Measurements from ENCODE around the gene CTAGE1. TPM values are rescaled to one million over a fixed set of nuclear protein-coding genes. Genes with fewer than 3 reads are reported as not detected.
"Not testable (repeated sequence)": the region's sequence is repeated elsewhere in the genome, so short reads cannot be mapped to it uniquely, and the experiment has no call there.

The CTAGE1 gene
- total RNA-seq, 1 donor from 2014 or later, result not detected

DNA sequence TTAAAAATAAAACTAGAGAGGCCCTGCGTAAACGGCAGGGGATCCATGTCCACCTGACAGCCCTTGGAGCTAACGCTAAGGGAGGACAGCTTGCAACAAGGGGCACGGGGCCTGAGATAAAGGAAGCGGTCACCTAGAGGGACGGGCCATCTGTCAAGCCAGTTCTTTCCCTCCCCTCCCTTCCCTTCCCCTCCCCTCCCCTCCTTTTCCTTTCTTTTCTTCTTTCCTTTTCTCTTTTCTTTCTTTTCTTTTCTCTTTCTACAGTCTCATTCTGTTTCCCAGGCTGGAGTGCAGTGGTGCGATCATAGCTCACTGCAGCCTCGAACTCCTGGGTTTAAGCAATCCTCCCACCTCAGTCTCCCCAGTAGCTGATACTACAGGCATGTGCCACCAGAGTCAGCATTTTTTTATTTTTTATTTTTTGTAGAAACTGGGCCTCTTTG lies 34.5 kb upstream of the CTAGE1 start:
- TF ChIP-seq, protein P1, sequence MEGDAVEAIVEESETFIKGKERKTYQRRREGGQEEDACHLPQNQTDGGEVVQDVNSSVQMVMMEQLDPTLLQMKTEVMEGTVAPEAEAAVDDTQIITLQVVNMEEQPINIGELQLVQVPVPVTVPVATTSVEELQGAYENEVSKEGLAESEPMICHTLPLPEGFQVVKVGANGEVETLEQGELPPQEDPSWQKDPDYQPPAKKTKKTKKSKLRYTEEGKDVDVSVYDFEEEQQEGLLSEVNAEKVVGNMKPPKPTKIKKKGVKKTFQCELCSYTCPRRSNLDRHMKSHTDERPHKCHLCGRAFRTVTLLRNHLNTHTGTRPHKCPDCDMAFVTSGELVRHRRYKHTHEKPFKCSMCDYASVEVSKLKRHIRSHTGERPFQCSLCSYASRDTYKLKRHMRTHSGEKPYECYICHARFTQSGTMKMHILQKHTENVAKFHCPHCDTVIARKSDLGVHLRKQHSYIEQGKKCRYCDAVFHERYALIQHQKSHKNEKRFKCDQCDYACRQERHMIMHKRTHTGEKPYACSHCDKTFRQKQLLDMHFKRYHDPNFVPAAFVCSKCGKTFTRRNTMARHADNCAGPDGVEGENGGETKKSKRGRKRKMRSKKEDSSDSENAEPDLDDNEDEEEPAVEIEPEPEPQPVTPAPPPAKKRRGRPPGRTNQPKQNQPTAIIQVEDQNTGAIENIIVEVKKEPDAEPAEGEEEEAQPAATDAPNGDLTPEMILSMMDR (IDR thresholded peaks at IDR 0.05; ENCODE audit: borderline replicate concordance), result no peak
- Histone ChIP-seq H3K36me3 (no peaks in the 10 kb centered on the region), H3K27me3 (ENCODE audit: low read depth) (no peaks in the 10 kb centered on the region), H3K9me3 (replicated peaks) (peaks cover 32% of the 10 kb centered on the region), H3K4me1 (peaks cover 33% of the 10 kb centered on the region), H3K27ac (replicated peaks) (peak overlapping the region; percentile 59), H3K4me3 (no peak overlapping the region)
- intact Hi-C loops (cut with micrococcal nuclease), result no loop called here
- no peak for DNase-seq

DNA sequence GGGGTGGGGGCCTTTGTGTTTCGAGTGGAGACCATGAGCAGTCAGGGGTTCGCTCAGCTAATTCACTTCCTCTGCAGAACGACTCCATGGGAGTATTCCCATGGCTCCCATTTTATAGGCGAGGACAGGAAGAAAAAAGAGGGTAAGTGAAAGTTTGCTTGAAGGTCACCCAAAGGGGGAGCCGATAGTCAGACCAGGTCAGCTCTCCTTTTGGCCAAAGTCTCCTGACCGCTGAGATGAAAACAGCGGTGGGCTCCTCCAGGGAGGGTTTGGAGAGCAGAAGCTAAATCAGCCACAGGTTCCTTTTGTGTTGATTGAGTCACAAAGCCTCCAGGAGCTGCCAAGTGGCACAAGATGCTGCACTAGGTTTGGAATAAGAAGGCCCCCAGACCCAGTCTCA lies 34.1 kb upstream of the CTAGE1 start:
- Histone ChIP-seq H3K4me3 (no peak overlapping the region), H3K9me3 (replicated peaks) (peaks cover 32% of the 10 kb centered on the region), H3K27me3 (ENCODE audit: low read depth) (no peaks in the 10 kb centered on the region), H3K36me3 (no peaks in the 10 kb centered on the region), H3K4me1 (peaks cover 32% of the 10 kb centered on the region), H3K27ac (replicated peaks) (peak overlapping the region; percentile 59)
- no peak for DNase-seq
- TF ChIP-seq, protein P1 (IDR thresholded peaks at IDR 0.05; ENCODE audit: borderline replicate concordance), result no peak
- intact Hi-C loops (cut with micrococcal nuclease), result no loop called here

DNA sequence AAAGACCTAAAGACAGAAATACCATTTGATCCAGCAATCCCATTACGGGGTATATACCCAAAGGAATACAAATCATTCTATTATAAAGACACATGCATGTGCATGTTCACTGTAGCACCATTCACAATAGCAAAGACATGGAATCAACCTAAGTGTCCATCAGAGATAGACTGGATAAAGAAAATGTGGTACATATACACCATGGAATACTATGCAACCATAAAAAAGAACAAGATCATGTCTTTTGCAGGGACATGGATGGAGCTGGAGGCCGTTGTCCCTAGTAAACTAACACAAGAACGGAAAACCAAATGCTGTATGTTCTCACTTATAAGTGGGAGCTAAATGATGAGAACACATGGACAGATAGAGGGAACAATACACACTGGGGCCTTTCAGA lies 33.1 kb upstream of the CTAGE1 start:
- DNase-seq; H3K27ac ChIP-seq (replicated peaks); H3K27me3 ChIP-seq (ENCODE audit: low read depth); H3K4me3 ChIP-seq; H3K36me3 ChIP-seq; intact Hi-C loops (cut with micrococcal nuclease): not testable (repeated sequence)
- peaks cover 32% of the 10 kb centered on the region for H3K9me3 ChIP-seq (replicated peaks)
- H3K4me1 ChIP-seq, result peaks cover 21% of the 10 kb centered on the region

DNA sequence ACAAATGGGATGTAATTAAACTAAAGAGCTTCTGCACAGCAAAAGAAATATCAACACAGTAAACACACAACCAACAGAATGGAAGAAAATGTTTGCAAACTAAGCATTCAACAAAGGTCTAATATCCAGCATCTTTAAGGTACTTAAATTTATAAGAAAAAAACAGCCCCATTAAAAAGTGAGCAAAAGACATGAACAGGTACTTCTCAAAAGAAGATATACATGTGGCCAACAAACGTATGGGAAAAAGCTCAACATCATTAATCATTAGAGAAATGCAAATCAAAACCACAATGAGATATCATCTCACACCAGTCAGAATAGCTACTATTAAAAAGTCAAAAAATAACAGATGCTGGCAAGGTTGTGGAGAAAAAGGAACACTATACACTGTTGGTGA lies 32.6 kb upstream of the CTAGE1 start:
- peaks cover 18% of the 10 kb centered on the region for H3K4me1 ChIP-seq
- peaks cover 32% of the 10 kb centered on the region for H3K9me3 ChIP-seq (replicated peaks)
- H3K27ac ChIP-seq (replicated peaks); H3K36me3 ChIP-seq; H3K4me3 ChIP-seq; DNase-seq; intact Hi-C loops (cut with micrococcal nuclease); H3K27me3 ChIP-seq (ENCODE audit: low read depth): not testable (repeated sequence)

DNA sequence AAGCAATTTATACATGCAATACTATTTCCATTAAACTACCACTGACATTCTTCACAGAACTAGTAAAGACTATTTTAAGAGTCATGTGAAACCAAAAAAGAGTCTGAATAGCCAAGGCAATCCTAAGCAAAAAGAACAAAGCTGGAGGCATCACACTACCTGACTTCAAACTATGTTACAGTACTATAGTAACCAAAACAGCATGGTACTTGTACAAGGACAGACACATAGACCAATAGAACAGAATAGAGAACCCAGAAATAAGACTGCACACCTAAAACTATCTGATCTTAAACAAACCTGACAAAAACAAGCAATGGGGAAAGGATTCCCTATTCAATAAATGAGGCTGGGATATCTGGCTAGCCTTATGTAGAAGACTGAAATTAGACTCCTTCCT lies 32.0 kb upstream of the CTAGE1 start:
- H3K27me3 ChIP-seq (ENCODE audit: low read depth); H3K27ac ChIP-seq (replicated peaks); H3K36me3 ChIP-seq; DNase-seq; H3K4me3 ChIP-seq; intact Hi-C loops (cut with micrococcal nuclease): not testable (repeated sequence)
- H3K9me3 ChIP-seq (replicated peaks), result peaks cover 32% of the 10 kb centered on the region
- H3K4me1 ChIP-seq, result peaks cover 13% of the 10 kb centered on the region

DNA sequence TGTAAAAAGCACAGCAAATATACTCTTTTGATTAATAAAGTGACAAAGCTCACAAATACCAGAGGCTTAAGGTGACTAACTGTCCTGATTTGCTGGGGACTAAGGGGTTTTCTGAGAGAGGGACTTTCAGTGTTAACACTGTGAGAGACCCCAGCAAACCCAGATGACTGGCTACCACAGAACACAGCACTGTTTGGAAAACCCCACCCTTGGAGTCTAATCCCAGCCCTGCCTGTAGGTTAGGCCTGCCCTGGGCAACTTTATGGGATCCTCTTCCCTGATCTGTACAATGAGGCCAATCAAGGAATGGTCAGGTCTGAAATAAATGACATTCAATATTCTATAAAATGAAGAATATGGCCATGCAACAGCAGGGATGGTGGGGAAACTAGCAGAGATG lies 30.5 kb upstream of the CTAGE1 start:
- no peak for DNase-seq
- H3K9me3 ChIP-seq (replicated peaks), result peaks cover 32% of the 10 kb centered on the region
- no peaks in the 10 kb centered on the region for H3K36me3 ChIP-seq
- H3K4me3 ChIP-seq, result no peak overlapping the region
- intact Hi-C loops (cut with micrococcal nuclease), result no loop called here
- H3K27ac ChIP-seq (replicated peaks), result no peak overlapping the region
- H3K27me3 ChIP-seq (ENCODE audit: low read depth), result no peaks in the 10 kb centered on the region
- TF ChIP-seq, protein P1 (IDR thresholded peaks at IDR 0.05; ENCODE audit: borderline replicate concordance), result no peak
- peaks cover 13% of the 10 kb centered on the region for H3K4me1 ChIP-seq

DNA sequence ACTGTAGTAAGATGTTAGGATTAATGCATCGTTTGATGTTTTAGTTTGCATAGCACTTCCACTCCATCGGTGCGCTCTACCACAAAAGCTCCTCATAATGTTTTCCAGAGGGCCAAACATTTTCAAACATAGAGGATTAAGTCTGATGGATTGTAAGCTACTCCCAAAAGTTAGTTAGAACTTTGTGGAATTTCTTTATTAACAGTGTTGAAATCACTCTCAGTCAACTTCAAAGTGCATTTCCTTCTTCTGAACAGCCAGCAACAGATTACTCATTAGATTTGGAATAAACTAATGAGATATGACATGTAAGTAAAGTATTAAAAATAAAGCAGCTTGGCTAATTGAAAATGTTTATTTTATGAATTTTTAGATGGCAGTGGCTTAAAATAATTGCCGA lies 30.1 kb upstream of the CTAGE1 start:
- TF ChIP-seq, protein P1 (IDR thresholded peaks at IDR 0.05; ENCODE audit: borderline replicate concordance), result no peak
- no peaks in the 10 kb centered on the region for H3K27me3 ChIP-seq (ENCODE audit: low read depth)
- intact Hi-C loops (cut with micrococcal nuclease), result no loop called here
- peaks cover 32% of the 10 kb centered on the region for H3K9me3 ChIP-seq (replicated peaks)
- peaks cover 11% of the 10 kb centered on the region for H3K4me1 ChIP-seq
- DNase-seq, result no peak
- H3K4me3 ChIP-seq, result no peak overlapping the region
- no peaks in the 10 kb centered on the region for H3K36me3 ChIP-seq
- H3K27ac ChIP-seq (replicated peaks), result no peak overlapping the region
